GM21723 (cell line): ENCODE data around the gene ARPC5.

Source experiments
- ATAC-seq: cut with Tn5 transposase; IDR thresholded peaks from one replicate; pipeline ENCODE4 v1.9.1; 2021; ENCODE audit warnings: mild to moderate bottlenecking, moderate library complexity; ENCODE audit not compliant: unreplicated experiment

Gene ARPC5

DNA sequence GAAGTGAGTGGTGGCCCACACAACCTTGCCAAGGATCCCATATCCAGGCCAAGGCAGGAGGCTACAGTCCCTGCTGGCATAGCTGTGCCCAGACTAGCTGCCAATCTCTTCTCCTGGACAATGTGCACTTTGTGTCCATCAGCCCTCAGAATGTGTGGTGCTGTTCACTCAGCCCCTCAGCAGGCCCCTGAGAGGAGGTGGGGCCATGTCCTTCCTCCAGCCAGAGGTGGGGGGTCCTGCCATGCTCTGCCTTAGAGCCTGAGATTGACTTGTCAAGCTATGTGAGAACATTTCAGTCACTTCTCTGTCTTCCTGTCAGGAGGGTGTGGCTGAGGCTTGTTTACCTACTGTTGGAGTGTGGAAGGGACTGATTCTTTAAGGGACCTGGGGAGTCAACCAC is 46.8 kb downstream of the ARPC5 start:
- no peak for ATAC-seq

DNA sequence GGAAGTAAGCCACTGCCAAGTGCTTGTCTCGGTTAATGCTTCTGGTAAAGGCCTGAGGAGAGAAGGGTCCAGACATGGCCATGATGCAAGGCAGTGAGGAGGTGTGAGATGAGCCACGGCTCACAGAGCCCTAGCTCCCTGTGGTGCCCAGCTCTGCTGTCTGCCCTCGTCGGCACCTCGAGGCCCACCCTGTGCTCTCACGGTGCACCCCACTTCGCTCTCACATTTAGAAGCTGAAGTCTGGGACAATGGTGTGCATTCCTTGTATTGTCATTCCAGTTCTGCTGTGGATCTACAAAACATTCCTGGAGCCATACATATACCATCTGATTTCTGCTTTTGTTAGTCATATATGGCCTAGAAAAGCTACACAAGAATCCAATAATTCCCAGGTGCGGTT is 48.7 kb downstream of the ARPC5 start:
- no peak for ATAC-seq

DNA sequence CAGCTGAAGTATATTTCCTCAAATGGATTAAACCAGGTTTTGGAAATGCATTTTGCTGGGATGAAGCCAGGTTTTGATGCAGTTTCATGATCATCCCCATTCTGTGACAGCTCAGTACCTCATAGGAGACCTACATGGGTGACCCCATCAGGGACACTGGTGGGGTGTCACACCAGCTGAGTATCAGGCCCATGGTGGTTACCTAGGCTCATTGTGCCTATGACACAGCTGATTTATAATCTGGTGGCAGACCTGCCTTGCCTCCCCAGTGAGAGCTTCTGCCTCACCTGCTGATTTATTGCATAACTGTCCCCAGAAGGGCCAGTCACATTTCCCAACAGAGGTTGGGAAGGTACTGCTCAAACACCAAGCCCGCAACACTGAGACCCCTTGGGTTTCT is 49.1 kb downstream of the ARPC5 start:
- ATAC-seq, result no peak

DNA sequence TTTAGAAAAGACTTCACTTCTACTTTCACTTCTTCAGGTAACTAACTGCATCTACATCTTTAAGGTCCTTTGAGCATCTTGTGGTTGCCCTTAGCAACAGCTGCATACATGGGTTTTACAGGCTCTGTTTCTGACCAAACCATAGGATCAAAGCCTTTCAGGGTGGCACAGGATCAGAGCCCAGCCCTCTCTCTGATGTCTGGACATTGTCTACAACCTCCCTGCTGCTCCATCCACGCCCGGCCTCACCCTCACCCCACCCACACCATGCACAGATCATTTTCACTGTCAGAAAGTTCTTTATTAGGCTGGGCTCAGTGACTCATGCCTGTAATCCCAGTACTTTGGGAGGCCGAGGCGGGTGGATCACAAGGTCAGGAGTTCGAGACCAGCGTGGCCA is 50.5 kb downstream of the ARPC5 start:
- ATAC-seq, result no peak

DNA sequence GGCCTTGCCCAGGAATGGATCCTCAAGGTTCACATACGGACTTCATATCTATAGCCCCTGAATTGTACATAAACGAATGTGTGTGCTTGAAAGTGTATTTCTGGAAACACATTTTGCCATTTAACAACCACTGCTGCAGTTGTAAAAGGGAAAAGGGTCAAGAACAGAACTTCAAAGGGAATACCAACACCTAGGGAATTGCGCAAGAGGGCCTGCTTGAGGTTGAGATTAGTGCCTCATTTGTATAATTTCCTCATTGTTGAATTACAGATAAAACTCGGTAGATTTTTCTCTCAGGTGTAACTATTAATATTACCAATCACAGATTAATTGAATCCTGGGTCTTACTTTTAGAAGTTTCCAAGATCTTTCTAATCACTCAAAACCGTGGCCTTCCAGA is 51.4 kb downstream of the ARPC5 start:
- no peak for ATAC-seq

DNA sequence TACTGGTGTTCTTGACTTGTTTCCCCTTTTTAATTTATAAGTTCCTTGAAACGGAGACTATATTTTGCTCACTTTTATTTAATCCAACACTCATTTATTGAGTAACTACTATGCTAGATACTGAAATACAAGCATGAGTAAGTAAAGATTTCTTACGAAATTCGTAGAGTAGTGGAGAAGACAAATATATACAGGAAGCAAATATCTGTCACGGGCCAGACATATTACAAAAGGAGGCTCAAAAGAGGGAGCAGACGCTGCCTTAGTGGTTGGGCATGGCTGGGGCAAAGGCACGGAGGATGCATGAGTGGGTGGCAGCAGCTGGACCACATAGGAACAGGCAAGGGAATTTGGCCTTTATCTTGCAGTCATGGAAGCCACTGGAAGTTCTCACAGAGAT is 52.1 kb downstream of the ARPC5 start:
- ATAC-seq, result no peak

DNA sequence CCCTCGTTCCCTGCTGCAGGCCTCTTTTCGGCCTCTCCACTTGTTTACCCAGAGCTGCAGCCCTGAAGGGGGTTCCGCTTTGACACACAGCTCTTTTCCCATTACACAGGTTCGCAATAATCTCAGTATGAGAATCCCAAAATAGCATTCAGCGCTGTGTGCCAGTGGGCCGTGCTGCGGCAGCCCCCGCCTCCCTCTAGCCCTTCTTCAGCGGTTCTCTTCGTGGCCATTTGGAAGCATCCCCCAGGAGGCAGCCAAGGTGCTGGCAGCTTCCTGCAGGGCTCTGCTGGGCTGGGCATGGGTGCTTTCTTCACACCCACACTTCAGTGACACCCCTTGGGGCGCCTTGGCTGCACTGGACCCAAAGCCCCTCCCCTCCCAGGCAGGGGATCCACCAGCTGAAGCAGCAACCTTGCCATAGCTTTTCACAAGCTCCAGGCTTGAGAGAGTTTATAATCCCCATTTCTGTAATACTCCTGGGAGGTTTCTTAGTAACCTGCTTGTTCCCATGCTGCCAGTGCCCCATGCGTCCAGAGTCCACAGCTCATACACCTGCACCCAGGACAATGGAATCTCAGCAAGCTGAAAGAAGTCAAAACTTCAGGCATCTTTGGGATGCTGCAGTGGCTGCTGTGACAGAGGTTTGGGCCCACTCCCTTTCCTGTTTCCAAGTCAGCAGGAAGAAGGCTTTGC is 53.4 kb downstream of the ARPC5 start:
- no peak for ATAC-seq

DNA sequence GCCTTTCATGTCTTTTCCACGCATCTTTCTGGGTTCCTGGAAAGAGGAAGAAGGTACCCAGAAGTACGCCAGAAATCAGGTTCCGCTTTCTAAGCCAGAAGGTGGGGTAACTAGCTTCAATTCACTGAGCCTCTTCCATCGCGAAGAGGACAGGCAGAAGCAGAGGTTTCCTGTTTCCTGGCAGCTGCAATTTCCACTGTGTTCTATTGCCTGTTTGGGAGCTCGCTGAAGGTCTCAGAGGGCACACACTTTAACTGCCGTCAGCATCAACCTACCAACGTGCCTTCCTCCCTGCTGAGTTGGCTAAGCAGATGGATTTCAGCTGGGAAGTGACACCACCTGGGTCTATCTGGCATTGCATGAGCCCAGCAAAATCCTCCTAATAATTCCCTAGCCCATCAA is 55.3 kb downstream of the ARPC5 start:
- ATAC-seq, result no peak

DNA sequence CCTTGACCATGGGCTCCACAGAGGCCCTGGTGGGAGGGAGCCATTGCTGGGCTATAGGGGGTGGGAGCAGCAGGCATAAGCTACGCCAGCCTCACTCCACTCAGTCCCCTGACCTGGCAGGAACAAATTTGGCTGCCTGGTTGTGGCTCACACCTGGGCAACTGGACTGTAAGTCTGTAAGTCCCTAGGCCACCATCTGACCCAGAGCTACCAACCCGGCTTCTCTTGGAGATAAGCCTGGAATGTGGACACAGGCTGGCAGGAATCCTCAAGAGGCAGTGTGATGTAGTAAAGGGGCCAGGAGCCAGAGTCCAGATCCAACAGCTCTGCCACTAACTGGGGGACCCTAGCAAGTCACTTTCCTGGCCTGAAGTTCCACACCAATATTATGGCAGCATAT is 56.7 kb downstream of the ARPC5 start:
- ATAC-seq, result no peak

DNA sequence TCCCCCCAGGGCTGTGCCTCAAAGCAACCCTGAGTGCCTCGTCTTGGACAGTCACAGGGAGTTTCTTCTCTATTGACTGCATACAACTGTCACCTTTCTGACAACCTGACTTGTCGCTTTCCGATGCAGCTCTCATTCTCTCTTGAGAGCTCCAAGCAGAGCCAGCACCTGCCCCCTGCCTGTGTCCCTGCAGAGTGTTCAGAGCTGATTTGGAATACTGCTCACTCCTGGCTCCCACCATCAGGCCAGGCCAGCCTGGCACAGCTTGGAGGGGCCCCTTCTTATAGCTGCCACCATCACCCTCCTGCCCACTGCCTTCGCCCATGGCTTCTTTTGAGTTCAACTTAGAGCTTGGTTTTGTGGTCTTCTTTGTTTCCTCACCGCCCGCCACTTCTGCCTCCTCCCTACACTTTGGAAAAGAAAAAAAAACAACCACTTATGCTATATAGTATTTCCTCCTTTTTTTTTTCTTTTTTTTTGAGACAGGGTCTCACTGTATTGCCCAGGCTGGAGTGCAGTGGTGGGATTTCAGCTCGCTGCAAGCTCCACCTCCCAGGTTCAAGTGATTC is 57.6 kb downstream of the ARPC5 start:
- ATAC-seq, result no peak

DNA sequence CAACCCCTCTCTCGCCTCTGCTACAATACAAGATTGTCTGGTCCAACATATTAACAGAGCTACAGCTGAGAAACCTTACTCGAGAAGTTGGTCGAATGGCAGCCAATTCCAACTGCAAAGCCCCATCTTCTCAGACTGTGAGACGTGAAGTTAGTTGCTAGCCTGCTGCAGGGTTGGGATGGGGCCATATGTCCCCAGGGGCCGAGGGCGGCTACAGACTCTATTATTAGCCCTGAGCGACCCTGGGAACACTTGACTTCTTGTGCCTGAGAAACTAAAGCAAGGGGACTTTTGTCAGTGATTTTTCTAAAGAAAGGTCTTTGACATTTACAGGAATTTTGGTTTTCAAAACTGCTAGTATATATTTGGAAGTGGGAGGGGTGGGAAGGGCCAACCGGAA is 59.0 kb downstream of the ARPC5 start:
- ATAC-seq, result no peak

DNA sequence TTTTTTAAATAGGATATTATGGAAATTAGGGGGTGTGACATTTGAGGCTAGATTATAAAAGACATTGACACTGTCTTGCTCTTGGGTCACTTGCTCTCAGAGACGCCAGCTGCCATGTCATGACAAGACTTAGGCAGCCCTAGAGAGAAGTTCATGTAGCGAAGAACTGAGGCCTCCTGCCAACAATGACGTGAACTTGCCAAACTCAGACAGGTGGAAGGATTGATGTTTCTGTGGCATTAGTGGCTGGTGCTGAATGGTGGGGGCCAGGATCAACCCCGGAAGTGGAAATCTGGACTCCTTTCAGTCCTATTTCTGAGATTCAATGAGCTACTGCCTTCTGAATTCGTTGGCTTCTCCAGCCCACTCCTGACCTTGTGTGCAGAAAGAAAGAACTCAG is 60.0 kb downstream of the ARPC5 start:
- ATAC-seq, result no peak

DNA sequence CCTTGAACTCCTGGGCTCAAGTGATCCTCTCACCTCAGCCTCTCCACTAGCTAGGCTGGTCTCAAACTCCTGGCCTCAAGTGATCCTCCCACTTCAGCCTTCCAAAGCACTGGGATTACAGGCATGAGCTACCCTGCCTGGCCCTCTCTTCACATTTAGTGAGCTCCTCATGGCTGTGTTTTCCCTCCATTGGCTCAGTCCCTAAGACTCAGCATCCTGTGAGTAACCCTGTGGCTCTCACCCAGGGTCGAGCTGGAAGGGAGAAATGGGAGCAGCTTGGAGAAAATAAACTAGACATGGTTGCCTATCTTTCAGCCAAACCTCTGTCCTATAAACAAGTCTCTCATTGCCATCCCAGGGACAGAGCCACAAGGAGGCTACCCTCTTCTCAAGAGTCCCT is 62.9 kb downstream of the ARPC5 start:
- no peak for ATAC-seq

DNA sequence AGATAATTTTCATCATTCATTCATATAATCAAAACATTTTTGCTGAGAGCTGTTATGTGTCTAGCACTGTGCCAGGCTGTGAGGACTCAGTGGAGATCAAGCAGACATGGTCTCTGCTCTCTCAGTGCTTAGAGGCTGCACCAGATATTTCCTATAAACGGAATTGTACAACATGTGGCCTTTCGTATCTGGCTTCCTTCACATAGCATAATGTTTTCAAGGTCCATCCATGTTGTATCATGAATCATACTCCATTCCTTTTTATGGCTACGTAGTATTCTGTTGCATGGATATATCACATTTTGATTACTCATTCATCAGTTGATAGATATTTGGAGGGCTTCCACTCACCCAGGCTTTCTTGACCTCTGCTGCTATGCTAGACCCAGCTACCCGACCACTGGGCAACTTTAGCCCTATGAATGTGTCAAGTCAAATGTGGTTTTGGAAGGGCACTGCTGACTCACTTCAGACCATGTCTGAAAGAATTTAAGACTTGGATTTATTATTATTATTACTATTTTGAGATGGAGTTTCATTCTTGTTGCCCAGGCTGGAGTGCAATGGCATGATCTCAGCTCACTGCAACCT is 63.8 kb downstream of the ARPC5 start:
- no peak for ATAC-seq
